Bone marrow (tissue), 2 donors: ENCODE results near the gene MB.
"Not testable (repeated sequence)": the region's sequence is repeated elsewhere in the genome, so short reads cannot be mapped to it uniquely, and the experiment has no call there.

Experiments
- DNase-seq, 2 donors: peaks; one replicate each; lab custom pipeline; 2025; lab: John Stamatoyannopoulos, UW

Gene MB

DNA sequence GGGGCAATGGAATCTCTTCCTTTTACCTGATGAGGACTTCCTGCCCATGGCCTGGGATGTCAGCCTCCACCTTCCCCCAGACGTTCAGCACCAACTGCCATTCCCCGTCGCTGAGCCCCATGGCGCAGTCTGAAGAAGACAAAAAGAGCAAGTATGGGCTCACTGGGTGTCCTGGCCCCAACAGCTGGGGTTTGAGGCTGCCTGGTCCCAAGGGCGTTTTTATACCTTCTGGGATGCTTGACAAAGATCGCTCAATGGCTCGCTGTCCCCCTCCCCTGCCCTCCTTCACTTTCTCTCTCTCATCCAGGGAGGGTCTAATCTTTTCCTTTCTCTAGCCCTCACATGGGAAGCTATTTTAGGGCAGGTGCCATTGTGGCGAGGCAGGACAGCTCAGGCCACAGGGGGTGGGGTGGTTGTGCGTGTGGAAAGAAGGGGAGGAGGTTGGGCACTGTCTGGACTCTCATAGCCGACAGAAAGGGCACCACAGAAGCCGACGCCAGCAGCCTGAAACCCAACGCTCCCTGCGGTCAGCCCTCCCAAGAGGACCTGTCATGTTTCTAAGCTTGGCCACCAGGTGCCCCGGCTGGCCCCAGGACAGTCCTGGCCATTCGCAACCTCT is at the start of gene MB:
TSS of gene MB (minus strand) at position 193 of the 619 bp plus-strand sequence. CDS start at position 121, 72 bp downstream.
- no peak for DNase-seq

DNA sequence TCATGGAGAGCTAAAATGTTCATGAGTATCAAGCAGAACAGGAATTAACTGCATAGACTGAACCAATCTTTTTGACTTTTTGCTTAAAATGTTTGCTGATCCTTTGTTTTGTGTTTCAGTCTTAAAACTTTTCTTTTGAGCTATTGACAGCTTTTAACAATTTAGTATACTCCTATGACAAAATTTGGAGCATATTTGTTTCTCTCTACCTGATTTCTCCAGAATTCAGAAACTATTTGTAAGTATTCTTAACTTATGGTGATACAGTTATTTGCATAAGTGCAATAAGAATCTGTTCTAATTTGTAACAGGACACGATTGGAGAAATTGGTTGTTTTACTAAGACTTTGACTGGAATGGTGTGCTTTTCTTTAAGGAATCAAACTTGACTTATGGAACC is 49.6 kb upstream of the MB start:
- not testable (repeated sequence) for DNase-seq

DNA sequence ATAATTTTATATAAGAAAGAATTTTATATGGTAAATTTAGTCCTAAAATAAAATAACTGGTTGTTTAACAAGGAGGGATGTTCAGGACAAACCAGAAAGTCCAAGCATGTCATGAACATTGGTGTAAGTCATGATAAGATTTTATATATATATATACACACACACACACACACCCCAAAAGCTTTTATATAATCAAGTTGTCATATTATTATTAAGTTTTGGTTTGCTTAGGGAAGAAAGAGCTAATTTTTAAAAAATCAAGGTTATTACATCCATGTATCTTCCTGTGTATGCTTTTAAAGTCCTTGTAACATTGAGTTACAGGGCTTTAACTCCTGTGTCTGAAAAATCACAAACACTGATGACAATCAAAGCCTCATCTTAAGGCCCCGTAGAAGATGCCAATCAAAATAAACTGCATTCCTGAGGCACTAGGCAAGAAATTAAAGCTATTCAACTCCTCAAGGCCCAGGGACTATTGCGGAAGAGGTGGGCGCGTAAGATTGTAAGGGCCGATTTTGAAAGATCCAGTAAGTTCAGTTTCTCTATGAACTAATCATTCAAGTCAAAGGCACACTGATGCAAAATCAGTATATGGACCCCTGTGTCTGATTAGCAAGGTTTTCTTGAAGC is 47.9 kb upstream of the MB start:
- DNase-seq, result no peak

DNA sequence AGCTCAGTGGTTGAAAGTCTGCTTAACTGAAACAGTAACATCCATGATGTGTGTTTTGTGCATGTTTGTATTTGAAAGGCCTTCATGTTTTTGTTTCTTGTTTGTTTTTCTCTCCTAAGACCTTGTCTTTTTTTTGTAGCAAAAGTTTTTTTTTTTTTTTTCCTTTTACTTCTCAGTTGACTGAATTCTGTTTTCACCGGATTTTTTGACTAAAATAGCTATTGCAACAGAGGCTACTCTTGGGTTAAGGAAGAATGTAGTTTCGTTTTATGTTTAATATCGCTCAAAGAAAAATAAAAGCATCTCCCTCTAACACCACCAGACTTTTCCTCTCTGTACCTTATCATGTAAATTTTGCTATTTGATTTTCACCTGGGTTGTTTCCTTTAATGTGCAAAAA is 46.2 kb upstream of the MB start:
- DNase-seq, result no peak

DNA sequence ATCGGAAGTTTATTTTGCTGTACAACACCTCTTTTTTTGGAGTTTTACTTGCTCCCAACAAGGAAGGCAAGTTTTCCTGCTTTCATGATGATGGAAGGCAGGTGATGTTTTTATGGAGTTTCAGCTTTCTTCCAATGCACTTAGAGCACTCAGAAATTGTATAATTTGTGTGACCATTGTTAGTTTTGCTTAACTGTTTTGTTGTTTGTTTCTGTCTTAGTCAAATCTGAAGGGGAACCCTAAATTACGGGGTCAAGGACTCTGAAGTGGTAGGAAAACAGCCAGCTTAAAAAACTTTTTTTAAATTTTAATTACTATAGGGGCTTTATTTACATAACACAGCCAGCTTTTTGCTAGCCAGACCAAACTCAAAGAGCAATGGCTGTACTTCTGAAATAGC is 45.8 kb upstream of the MB start:
- DNase-seq, result no peak

DNA sequence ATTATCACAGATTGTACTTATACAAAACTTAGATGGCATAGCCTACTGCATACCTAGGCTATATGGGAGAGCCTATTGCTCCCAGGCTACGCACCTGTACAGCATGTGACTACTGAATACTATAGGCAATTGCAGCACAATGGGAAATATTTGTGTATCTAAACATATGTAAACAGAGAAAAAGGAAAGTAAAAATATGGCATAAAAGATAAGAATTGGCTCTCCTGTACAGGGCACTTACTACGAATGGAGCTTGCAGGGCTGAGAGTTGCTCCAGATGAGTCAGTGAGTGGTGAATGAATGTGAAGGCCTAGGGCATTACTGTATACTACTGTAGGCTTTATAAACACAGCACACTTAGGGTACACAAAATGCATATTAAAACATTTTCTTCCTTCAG is 44.3 kb upstream of the MB start:
- DNase-seq, result no peak

DNA sequence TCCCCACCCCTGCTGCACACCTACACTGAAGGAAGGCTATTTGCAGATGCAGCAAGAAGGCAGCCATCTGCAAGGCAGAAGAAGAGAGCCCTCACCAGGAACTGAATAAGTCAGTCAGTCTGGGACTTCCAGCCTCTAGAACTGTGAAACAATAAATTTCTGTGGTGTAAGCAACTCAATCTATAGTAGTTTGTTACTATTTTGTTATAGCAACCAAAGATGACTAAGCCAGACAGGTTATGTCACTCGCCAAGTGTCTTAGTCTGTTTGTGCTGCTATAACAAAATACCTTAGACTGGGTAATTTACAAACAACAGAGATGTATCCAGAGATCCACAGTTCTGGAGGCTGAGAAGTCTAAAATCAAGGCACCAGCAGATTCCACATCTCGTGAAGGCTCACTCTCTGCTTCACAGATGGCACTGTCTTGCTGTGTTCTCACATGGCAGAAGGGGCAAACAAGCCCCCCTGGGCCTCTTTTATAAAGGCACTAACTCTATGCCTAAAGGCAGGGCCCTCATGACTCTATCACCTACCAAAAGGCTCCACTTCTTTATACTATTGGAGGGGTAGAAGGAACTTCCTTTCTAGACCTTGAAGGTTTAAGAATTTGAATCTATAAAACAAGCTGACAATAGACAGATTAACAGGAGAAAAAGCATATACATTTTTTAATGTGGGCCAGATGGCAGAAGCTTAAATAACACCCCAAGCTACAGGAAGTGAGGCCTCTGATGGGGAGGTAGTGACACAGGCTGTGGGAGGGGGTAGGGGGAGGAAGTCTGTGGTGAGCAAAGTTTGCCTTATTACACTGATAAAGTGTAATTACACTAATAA is 43.4 kb upstream of the MB start:
- peak in 1 of 2 donors; percentile 58 for DNase-seq

DNA sequence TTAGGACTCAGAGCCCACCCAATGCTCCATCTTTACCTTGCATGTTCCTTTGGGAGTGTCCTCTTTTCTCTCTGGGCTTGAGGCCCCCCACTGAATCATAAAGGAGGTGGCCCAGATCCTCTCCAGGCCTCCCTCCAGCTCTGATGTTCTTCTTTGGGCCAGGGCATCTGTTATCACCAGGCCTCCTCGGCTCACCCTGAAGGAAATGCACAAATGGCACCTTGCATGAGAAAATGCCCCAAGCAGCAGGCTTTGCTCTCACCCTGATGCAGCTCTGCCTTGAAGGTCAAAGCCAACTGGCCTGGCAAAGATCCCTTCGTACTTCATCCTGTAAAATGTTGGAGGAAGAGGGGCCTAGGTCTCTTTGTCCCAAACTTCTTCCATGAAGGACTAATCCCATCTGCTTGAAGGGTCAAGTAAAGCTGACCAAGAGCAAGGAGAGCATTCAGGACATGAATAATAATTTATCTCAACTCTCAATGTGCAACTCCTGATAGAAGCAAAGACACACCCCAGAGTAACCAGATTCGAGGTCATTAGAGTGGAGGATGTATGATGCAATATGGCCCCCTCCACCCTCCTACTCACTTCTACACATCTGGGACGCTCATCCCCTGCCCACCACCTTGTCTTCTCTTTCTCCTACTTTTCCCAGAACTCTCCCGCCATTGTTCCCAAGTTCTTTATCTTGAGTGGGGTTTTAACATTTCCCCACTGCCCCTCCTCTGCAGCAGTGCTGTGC is 40.6 kb upstream of the MB start:
- no peak for DNase-seq

DNA sequence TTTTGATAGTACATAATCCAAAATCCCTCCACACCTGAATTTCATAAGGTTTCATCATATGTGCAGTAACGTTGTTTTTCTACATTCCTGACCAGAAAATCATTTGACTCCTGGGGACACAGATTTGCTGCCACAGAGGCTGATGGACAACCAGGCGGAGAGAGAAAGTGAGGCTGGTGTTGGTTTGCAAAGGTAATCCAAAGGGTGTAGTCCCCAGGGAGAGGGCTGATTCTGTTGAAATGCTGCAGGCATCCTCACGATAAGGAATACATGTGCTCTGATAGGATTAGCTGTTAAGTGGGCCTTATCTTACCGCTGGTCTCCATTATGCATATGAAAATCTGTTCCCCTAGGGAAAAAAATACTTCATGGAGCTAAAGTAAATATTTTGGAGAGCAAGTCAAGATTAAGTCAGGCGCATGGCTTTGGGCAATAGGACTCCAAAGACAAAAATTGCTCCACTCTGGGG is 39.2 kb upstream of the MB start:
- no peak for DNase-seq

DNA sequence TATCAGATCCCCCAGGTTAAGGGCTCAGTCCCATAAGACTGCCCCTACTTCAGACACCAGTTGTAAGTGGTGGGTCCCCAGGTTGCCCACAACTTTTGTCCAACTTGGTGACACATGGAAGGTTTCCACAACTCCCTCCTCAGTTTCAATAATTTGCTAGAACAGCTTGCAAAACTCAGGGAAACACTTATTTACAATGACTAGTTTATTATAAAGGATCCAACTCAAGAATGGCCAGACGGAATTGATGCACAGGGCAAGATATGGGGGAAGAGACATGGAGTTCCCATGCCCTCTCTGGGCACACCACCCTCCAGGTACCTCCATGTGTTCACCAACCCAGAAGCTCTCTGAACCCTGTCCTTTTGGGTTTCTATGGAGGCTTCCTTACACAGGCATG is 36.7 kb upstream of the MB start:
- no peak for DNase-seq

DNA sequence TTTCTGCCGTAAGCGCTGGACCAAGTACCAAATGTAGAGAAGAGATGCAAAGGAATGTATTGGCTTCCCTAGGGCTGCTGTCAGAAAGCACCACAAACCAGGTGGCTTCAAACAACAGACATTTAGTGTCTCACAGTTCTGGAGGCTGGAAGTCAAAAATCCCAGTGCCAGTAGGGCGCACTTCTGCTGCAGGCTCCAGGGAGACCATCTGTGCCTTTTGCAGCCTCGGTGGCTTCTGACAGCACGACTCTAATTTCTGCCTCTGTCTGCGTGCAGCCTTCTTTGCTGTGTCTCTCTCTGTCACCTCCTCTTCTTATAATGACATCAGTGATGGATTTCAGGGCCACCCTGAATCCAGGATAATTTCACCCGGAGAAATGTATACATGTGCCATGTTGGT is 34.0 kb upstream of the MB start:
- DNase-seq, result no peak

DNA sequence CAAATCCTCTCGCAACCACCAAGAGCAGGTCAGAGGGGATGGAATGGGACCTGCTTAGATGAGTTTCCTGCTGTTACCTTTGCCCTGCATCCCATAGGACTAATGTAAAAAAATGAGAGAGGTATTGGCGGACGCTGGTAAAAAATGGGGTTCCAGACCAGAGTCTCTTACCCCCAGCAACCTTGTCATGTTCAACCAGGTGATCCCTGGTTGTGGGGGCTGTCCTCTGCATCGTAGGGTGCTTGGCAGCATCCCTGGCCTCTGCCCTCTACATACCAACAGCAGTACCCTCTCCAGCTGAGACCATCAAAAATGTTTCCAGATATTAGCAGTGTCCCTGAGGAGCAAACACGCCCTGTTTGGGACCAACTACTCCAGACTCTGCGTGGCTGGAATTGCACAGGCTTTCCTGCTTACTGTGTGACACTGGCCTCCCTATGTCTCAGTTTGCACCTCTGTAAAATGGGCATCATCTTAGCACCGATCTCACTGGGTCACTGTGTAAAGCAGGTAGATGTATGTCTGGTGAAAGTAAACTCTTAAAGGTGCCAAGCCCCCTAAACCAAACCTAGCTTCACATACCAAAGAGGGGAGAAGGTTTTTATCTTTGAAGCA is 32.6 kb upstream of the MB start:
- no peak for DNase-seq

DNA sequence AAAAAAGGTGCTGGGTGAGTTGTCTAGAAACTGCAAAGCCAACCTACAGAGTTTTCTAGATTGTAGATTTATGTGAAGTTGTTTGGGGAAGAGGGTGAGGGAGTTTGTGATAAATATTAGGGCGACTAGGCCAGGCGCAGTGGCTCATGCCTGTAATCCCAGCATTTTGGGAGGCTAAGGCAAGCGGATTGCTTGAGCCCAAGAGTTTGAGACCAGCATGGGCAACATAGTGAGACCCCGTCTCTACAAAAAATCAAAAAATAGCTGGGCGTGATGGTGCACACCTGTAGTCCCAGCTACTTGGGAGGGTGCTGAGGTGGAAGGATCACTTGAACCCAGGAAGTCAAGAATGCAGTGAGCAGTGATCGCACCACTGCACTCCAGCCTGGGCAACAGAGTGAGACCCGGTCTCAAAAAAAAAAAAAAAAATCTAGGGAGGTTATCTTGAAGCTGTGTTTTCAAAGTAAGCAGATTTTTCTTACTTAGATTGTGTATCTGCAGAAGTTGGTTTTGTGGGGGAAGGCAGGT is 32.0 kb upstream of the MB start:
- DNase-seq, result no peak

DNA sequence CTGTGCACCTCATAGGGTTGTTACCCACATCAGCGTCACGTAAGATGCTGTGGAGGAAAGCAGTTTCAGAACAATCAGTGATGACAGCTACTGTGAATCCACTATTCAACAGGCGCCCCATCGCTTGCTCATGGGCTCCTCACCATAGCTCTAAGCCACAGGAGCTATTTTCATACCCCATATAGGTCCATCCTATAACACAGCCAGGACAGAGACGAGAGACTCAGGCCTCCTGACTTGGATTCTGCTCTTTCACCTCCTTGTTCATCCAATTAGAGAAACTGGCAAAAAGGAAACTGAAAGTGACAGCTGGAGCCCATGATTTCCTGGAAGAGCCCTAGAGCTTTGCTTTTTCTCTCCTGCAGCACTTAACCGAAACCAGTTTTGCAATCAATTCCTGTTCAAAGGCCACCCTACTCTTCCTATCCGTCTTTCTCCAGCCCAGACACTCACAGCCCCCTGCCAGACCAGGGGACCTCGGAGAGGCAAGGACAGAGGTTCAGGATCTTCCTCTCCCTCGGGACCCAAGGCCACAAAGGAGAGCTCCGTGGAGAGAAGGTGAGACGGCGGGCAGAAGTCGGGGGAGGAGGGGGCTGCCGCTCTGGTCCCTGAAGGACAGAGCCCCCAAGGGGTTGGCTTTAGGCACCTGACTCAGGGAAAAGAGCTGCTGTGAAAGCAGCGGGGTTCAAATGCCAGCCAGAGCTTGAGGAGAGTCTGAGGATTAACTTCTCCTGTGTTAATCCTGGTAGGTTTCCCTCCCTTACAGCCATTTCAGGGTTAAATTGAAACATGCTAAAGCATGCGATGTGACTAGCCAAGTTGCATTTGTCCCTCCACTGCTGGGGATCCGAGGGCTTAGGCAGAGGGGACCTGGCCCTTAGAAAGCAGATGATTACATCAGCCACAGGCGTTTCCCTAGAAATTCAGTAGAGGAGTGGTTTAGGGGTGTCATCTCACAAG is 31.2 kb upstream of the MB start, which contains the start of gene APOL6:
TSS of gene APOL6 (plus strand) at position 381 of the 960 bp plus-strand sequence. CDS start 7,980 bp downstream, outside the sequence.
- peak in 1 of 2 donors; percentile 85 for DNase-seq

DNA sequence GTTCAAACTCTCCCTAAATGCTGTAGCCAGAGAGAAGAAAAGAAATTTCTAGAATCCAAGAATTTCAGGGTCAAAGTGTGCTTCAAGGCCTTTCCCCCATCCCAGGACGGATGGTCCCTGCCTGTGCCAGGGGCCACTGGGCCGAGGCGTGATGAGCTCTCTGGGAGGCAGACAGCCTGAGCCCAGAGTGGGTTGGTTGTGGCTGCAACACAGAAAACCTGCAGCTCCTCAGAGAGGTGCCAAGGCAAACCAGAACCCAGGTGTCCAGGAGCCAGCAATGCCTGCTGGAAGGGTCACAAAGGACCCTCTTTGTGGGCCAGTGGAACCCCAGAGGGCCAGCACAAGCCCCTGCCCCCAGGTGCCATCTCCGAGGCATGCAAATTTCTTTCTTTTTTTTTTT is 28.5 kb upstream of the MB start:
- no peak for DNase-seq

DNA sequence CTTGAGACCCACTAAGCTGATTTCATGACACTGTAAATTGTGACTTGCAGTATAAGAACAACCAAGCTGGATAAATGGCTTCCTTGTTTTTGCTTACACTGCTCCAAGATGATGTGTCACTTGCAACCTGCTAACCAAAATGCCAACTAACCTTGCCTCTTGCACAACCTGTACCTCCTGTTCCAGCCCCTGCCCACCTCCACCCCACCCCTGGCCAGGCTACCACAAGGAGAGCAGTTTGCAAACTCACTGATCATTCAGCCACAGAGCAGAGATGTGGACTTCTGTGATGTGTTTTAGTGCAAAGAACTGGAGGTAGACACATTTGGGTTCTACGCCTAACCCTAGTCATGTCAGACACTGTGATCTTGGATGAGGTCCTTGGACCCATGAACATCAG is 26.9 kb upstream of the MB start:
- no peak for DNase-seq

DNA sequence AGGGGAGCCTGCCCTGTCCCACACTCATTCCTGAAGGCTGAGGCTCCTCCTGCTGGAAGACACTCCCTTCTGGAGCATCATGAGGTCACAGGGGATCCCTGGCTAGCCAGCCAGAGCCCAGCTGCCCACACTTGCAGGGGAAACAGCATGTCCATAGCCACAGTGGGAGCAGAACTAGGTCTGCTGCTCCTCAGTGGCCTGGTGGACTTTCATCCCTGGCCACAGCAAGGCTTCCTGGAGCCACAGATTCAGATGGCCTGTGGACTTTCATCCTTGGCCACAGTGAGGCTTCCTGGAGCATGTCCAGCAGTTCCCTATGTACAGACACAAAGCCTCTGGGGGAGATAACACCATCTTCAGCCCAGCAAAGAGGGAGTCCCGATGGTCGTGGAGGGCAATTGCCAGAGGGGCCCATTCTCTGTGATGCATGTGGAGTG is 25.2 kb upstream of the MB start:
- no peak for DNase-seq

DNA sequence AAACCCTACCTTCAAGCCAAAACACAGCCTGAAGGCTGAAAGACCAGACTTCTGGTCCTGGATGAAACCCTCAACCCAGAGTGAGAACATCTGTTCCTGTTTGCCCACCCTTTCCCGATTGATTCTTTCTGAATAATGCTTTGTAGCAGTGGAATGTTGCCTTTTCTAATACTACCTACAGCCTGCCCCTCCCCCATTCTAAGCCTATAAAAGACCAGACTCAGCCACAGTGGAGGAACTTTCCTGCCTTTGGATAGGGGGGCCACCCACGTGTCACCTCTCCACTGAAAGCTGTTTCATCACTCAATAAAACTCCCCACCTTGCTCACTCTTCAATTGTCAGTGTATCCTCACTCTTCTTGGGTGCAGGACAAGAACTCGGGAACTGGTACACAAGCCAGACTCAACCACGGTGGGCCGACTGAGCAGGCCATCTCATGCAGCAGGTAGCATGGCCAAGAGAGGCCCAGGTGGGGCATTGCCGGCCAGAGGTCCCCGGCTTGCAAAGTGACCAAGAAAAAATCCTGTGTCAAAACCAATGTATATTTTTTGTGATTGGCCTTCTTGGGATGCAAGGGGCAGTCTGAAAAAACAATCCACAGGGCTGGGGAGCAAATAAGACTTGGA is 24.5 kb upstream of the MB start:
- DNase-seq, result no peak

DNA sequence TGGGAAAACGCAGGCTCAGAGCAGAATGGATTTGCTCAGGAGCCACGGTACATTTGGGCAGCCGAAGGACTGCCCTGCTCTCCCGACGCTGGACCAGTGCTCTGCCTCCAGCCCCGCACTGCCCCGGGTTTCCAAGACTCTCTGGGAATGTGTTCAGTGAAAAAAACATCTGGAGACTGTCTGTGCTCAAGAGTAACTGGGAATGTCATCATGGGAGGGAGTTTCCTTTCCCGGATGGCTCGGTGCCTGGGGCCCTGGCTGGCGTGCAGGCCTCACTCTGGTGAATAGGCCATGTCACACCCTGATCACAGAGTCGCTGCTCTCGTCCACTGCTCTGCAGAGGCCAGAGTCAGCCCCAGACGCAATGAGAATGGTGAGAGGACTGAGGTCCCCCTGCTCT is 21.3 kb upstream of the MB start:
- DNase-seq, result no peak

DNA sequence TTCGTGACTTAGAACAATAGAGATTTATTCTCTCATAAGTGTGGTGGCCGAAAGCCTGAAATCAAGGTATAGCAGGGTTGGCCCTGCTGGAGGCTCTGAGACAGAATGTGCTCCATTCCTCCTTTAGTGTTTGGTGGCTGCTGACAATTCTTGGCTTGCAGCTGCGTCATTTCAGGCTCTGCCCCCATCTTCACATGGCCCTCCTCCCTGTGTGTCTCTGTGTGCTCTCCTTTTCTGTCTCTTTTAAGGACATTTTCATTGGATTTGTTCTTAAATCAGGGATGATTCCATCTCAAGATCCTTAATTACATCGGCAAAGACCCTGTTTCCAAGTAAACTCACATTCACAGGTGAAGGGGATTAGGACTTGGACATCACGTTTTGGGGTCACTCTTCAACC is 20.9 kb upstream of the MB start:
- DNase-seq, result no peak
